D721Med (cell line): ENCODE results near the gene ZNF580.

ENCODE experiments used
- DNase-seq: peaks from one replicate; pipeline ENCODE4 v3.0.0; 2011; ENCODE audit warnings: low spot score; ENCODE audit not compliant: insufficient read length
- FAIRE-seq: peaks from 2 replicates; lab custom pipeline; 2011; peaks lifted over from hg19 to GRCh38; lab: Jason Lieb, UNC
- TF ChIP-seq, protein P1 (sequence below): IDR thresholded peaks from 2 replicates; pipeline ENCODE4 v1.5.1; 2012; ENCODE audit warnings: mild to moderate bottlenecking, control low read depth; ENCODE audit not compliant: insufficient read depth; ENCODE audit errors: missing control alignments

Gene ZNF580

DNA sequence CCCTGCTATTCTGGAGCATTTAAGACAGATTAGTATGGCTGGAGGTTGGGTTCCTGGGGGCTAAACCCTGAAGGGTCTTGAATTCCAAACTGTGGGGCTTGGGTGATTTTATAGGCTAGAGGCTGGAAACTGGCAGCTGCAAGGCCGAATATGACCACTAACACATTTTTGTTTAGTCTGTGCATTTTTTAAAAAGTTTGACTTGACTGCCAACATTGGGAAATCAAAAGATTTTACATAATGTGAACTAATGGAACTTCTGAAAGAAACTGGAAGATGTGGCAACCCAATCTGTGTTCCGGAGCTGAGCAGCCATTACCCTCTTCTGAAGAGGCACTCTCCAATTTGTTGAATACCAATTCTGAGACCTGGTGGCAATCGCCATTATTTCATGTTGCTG is 21.5 kb upstream of the ZNF580 start:
- DNase-seq (no peak), FAIRE-seq (no peak)
- TF ChIP-seq, protein P1, sequence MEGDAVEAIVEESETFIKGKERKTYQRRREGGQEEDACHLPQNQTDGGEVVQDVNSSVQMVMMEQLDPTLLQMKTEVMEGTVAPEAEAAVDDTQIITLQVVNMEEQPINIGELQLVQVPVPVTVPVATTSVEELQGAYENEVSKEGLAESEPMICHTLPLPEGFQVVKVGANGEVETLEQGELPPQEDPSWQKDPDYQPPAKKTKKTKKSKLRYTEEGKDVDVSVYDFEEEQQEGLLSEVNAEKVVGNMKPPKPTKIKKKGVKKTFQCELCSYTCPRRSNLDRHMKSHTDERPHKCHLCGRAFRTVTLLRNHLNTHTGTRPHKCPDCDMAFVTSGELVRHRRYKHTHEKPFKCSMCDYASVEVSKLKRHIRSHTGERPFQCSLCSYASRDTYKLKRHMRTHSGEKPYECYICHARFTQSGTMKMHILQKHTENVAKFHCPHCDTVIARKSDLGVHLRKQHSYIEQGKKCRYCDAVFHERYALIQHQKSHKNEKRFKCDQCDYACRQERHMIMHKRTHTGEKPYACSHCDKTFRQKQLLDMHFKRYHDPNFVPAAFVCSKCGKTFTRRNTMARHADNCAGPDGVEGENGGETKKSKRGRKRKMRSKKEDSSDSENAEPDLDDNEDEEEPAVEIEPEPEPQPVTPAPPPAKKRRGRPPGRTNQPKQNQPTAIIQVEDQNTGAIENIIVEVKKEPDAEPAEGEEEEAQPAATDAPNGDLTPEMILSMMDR: no peak

DNA sequence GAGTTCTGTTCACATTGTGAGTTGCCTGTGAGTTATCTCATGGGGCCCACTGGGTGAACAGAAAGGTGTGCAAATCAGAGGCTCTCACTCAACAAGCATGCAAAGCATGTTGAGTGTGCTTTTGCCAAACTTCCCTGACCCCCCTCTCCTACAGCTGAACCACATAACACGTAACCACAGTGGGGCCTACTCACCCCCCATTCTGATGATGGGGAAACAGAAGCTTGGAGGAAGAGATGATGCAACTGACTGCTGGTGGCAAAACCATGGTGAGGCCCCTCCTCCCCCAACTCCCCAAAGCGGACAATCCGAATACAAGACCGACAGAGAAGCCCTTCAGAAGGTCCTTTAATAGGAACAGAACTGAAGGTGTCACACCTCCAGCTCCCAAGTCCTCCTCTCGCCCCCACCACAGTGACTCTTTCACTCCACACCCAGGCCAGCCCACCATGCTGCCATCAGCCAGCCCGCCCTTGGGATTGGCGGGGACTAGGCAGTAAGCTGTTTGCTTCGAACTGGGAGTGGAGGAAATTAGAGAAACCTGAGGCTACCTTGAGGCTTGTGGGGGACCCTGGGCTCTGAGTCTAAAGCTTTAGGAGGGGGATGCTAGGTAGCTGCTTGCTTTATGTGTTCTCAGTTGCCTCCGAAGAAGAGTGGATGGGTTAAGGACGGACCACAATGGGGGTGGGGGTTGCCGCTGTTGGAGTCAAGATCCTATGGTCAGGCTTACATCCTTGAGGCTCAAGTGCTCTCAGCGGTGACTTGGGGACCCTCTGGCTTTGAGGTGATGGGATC is 20.2 kb upstream of the ZNF580 start:
- TF ChIP-seq, protein P1: no peak
- DNase-seq (no peak), FAIRE-seq (no peak)

- TF ChIP-seq, protein P1: no peak
- DNase-seq (no peak), FAIRE-seq (no peak)
Observed at GRCh38 chr19:55621205-55621672, 19.6 kb upstream of the ZNF580 start.

DNA sequence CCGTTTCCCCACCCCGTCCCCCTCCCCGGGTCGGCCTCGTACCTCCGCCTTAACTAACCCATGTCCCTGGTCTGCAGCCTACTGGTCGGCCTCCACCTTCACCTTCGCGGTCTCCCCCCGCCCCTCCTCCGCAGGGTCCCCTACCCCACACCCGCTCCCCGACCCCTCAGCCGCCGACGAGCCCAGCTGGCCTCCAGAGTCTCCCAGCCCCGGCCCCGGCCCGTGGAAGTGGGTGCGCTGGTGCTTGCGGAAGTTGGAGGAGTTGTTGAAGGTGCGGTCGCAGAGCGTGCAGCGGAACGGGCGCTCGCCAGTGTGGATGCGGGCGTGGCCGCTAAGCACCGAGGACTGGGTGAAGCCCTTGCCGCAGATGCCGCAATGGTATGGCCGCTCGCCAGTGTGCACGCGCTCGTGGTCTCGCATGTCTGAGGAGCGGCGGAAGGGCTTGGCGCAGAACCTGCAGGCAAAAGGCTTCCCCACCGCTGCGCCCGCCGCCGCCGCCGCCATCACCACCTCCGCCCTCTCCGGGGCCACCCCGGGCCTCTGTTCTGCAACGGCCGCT is 19.1 kb upstream of the ZNF580 start:
- DNase-seq (no peak), FAIRE-seq (no peak)
- TF ChIP-seq, protein P1: no peak

- TF ChIP-seq, protein P1: no peak
- FAIRE-seq (no peak), DNase-seq (no peak)
Observed at GRCh38 chr19:55622242-55622969, 18.4 kb upstream of the ZNF580 start.

DNA sequence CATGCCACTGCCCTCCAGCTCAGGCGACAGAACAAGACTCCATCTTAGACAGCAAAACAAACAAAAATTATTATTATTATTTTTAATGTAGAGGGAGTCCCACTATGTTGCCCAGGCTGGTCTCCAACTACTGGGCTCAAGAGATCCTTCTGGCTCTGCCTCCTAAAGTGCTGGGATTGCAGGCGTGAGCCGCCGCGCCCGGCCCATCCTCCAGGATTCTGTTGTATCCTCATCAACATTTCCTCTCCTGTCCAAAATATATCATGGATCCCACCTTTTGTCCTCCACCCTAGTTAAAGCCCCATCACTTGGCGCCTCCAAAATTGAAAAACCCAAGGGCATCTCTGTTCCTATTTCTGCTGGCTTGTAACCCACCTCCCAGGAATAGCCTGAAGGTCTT is 17.7 kb upstream of the ZNF580 start:
- DNase-seq: no peak
- TF ChIP-seq, protein P1: no peak
- no peak for FAIRE-seq
